ENCODE results near the gene JKAMP. TPM values are rescaled to one million over a fixed set of nuclear protein-coding genes. Genes with fewer than 3 reads are reported as not detected.

JKAMP gene
- total RNA-seq, 1 donor from 2014 or later, result 28.2 TPM

DNA sequence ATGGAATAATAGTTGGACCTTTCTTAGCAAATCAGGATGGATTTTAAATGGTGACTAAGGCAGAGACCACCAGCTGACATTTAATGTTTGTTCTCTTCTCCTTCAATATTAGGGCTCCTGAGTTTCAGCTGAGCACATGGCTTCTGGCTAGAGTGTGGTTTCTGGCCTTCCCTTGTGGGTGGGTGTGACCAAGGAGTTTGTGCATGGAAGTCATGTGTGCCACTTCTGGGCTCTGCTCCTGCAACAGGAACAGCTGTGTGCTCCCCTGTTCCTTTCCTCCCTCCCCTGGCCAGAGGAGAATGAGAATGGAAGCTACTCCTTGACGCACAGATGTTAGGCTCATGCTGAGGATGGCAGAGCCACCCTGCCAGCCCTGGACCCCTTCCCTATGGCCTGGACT, 48.1 kb downstream of the JKAMP start:
- no peak for DNase-seq (ENCODE audit: low spot score in 2 of 2)
- H3K4me3 ChIP-seq, result no peak overlapping the region
- intact Hi-C loops (cut with DNase I), result no loop called here
- no peaks in the 10 kb centered on the region for H3K4me1 ChIP-seq
- no peaks in the 10 kb centered on the region for H3K27me3 ChIP-seq
- TF ChIP-seq, protein P1, sequence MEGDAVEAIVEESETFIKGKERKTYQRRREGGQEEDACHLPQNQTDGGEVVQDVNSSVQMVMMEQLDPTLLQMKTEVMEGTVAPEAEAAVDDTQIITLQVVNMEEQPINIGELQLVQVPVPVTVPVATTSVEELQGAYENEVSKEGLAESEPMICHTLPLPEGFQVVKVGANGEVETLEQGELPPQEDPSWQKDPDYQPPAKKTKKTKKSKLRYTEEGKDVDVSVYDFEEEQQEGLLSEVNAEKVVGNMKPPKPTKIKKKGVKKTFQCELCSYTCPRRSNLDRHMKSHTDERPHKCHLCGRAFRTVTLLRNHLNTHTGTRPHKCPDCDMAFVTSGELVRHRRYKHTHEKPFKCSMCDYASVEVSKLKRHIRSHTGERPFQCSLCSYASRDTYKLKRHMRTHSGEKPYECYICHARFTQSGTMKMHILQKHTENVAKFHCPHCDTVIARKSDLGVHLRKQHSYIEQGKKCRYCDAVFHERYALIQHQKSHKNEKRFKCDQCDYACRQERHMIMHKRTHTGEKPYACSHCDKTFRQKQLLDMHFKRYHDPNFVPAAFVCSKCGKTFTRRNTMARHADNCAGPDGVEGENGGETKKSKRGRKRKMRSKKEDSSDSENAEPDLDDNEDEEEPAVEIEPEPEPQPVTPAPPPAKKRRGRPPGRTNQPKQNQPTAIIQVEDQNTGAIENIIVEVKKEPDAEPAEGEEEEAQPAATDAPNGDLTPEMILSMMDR (IDR thresholded peaks at IDR 0.05), result no peak
- no peaks in the 10 kb centered on the region for H3K36me3 ChIP-seq
- no peaks in the 10 kb centered on the region for H3K9me3 ChIP-seq
- H3K27ac ChIP-seq, result no peak overlapping the region

DNA sequence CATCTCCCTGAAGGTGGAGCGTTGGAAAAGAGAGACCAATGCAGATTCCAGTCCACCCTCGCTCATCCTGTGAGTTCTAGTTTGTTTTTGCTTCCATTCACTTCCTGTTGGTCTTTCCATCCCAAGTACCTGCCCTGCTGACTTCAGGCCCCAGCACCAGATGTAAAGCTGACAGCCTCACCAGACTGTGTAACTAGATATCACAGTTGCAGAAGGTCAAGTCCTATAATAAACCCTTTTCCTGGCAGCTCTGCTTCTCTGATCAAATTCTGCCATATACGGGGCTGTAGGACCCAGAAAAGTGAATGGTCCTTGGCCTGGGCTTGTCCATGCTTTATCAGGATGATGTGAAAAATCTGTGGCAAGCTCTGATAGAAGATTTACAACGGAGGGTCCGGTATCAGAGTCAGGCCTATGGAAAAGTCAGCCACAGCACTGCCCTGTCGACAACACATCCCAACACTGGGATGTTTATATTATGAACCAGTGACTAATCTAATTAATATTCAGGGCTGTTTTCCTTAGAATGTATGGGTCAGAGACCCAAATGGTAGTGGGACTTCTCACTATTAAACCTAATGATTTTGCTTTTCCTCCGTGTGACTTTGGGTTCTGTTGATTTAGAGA, 50.2 kb downstream of the JKAMP start:
- Histone ChIP-seq H3K36me3 (no peaks in the 10 kb centered on the region), H3K4me1 (no peaks in the 10 kb centered on the region), H3K9me3 (no peaks in the 10 kb centered on the region), H3K27me3 (no peaks in the 10 kb centered on the region), H3K4me3 (no peak overlapping the region), H3K27ac (no peak overlapping the region)
- intact Hi-C loops (cut with DNase I), result no loop called here
- no peak for DNase-seq (ENCODE audit: low spot score in 2 of 2)
- TF ChIP-seq, protein P1 (IDR thresholded peaks at IDR 0.05), result no peak

DNA sequence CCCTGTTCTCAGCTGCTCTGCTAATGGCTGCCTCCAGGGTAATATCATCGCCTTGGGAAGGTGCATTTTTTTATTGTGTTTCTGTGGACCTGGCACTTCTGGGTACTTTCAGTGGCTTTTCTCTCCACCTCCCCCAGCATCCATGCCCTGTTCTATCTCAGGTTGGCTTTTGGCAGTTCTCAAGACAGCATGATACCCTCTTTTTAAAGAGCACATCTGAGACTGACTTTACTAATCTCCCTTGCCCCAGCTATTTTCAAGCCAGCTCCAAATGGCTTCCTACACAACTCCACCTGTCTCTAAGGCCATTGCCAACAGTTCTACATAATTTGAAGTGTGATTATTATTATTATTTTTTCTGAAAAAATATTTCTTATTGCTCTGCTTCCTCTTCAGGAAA, 53.2 kb downstream of the JKAMP start:
- no peaks in the 10 kb centered on the region for H3K36me3 ChIP-seq
- no peak overlapping the region for H3K27ac ChIP-seq
- H3K9me3 ChIP-seq, result no peaks in the 10 kb centered on the region
- no peak overlapping the region for H3K4me3 ChIP-seq
- DNase-seq (ENCODE audit: low spot score in 2 of 2), result no peak
- TF ChIP-seq, protein P1 (IDR thresholded peaks at IDR 0.05), result no peak
- no peaks in the 10 kb centered on the region for H3K27me3 ChIP-seq
- intact Hi-C loops (cut with DNase I), result no loop called here
- no peaks in the 10 kb centered on the region for H3K4me1 ChIP-seq

DNA sequence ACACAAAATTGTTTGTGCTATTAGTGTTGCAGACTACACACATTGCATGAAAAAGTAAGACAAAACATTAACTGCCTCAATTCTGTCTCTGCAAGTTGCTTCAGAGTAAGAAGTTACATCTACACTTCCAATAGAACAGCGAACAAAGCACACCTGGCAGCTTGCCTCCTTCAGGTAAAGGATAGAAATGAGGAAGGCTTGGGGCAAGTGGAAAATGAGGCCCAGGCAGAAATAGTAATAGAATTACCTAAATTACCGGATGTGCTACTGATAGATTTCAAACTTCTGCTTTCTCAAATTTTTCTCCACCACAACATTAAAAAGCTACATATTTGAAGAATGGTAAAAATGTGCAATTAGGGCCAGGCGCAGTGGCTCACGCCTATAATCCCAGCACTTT, 54.6 kb downstream of the JKAMP start:
- no peaks in the 10 kb centered on the region for H3K9me3 ChIP-seq
- intact Hi-C loops (cut with DNase I), result no loop called here
- H3K4me1 ChIP-seq, result no peaks in the 10 kb centered on the region
- TF ChIP-seq, protein P1 (IDR thresholded peaks at IDR 0.05), result no peak
- H3K36me3 ChIP-seq, result no peaks in the 10 kb centered on the region
- no peak overlapping the region for H3K4me3 ChIP-seq
- no peak for DNase-seq (ENCODE audit: low spot score in 2 of 2)
- H3K27ac ChIP-seq, result no peak overlapping the region
- no peaks in the 10 kb centered on the region for H3K27me3 ChIP-seq

DNA sequence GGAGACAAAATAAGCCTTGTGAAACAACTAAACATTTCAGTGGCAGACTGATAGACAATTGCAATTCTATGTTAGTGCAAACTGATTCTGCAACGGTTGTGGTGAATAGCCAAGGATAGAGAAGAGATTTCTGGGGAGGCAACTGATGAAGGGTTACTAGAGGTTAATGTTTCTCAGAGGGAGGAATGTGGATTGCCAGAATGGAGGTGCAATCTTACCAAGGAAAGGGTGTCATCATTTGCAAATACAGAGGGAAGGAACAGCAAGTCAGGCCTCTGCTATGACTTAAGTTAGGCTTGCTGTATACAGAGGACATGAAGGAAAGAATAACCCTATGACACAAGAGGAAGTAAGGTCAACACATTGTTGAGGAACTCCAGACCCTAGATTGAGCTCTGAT, 56.5 kb downstream of the JKAMP start:
- Histone ChIP-seq H3K36me3 (no peaks in the 10 kb centered on the region), H3K4me3 (no peak overlapping the region), H3K9me3 (no peaks in the 10 kb centered on the region), H3K4me1 (no peaks in the 10 kb centered on the region), H3K27me3 (no peaks in the 10 kb centered on the region), H3K27ac (no peak overlapping the region)
- TF ChIP-seq, protein P1 (IDR thresholded peaks at IDR 0.05), result no peak
- DNase-seq (ENCODE audit: low spot score in 2 of 2), result no peak
- intact Hi-C loops (cut with DNase I), result no loop called here

DNA sequence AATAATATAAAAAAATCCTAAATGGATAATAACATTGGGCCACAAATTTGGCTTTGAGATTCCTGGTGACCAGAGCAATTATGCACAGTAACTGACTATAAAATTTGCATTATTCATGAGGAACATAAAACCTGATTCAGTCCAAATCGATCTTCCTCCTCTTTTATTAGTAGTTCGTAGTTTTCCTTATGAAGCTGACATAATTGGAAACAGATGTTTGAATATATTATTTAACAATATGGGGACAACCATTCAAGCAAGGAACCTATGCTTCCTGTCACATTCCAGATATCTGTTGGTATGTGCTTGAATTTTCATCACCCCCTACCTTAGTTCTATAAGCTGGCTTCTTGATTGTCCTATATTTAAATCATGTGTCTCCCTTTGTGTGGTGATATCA, 57.4 kb downstream of the JKAMP start:
- Histone ChIP-seq H3K4me1 (no peaks in the 10 kb centered on the region), H3K9me3 (no peaks in the 10 kb centered on the region), H3K4me3 (no peak overlapping the region), H3K27ac (no peak overlapping the region), H3K27me3 (no peaks in the 10 kb centered on the region), H3K36me3 (no peaks in the 10 kb centered on the region)
- DNase-seq (ENCODE audit: low spot score in 2 of 2), result no peak
- intact Hi-C loops (cut with DNase I), result no loop called here
- TF ChIP-seq, protein P1 (IDR thresholded peaks at IDR 0.05), result no peak

Data from ascending aorta (tissue), 2 donors.